IPS-15b (cell line): ENCODE results near the gene SLC39A5.

ENCODE experiments used
- H3K27me3 ChIP-seq: one replicate; pipeline ENCODE4 v1.6.1; 2013; ENCODE audit warnings: low read length; ENCODE audit not compliant: control insufficient read depth, insufficient read depth
- H3K36me3 ChIP-seq: one replicate; pipeline ENCODE4 v1.6.1; 2013; ENCODE audit warnings: low read length; ENCODE audit not compliant: control insufficient read depth, insufficient read depth
- H3K4me1 ChIP-seq: one replicate; pipeline ENCODE4 v1.6.1; 2013; ENCODE audit warnings: mild to moderate bottlenecking, low read length; ENCODE audit not compliant: control insufficient read depth, insufficient read depth
- H3K4me3 ChIP-seq: one replicate; pipeline ENCODE4 v1.5.1; 2013; ENCODE audit warnings: low read depth, low read length
- H3K9ac ChIP-seq: one replicate; pipeline ENCODE4 v1.6.1; 2013; ENCODE audit warnings: low read depth, mild to moderate bottlenecking, low read length
- H3K9me3 ChIP-seq: one replicate; pipeline ENCODE4 v1.6.1; 2013; ENCODE audit warnings: mild to moderate bottlenecking, low read length; ENCODE audit not compliant: control insufficient read depth, insufficient read depth

The SLC39A5 gene

GRCh38 chr12:56197921-56198635 is 31.8 kb upstream of the SLC39A5 start:
- Histone ChIP-seq H3K27me3 (no peaks in the 10 kb centered on the region), H3K4me1 (no peaks in the 10 kb centered on the region), H3K36me3 (no peaks in the 10 kb centered on the region), H3K9ac (no peak overlapping the region), H3K4me3 (no peak overlapping the region), H3K9me3 (no peaks in the 10 kb centered on the region)

GRCh38 chr12:56198836-56199235 is 31.0 kb upstream of the SLC39A5 start:
- Histone ChIP-seq H3K9me3 (no peaks in the 10 kb centered on the region), H3K9ac (no peak overlapping the region), H3K36me3 (no peaks in the 10 kb centered on the region), H3K27me3 (no peaks in the 10 kb centered on the region), H3K4me1 (no peaks in the 10 kb centered on the region), H3K4me3 (no peak overlapping the region)

GRCh38 chr12:56202366-56202765 is 27.5 kb upstream of the SLC39A5 start:
- H3K9ac ChIP-seq, result no peak overlapping the region
- H3K4me3 ChIP-seq, result no peak overlapping the region
- no peaks in the 10 kb centered on the region for H3K27me3 ChIP-seq
- H3K36me3 ChIP-seq, result peaks cover 14% of the 10 kb centered on the region
- H3K4me1 ChIP-seq, result no peaks in the 10 kb centered on the region
- H3K9me3 ChIP-seq, result no peaks in the 10 kb centered on the region

GRCh38 chr12:56202838-56203237 is 27.0 kb upstream of the SLC39A5 start:
- Histone ChIP-seq H3K9me3 (no peaks in the 10 kb centered on the region), H3K27me3 (no peaks in the 10 kb centered on the region), H3K9ac (no peak overlapping the region), H3K4me1 (no peaks in the 10 kb centered on the region), H3K36me3 (peaks cover 19% of the 10 kb centered on the region), H3K4me3 (no peak overlapping the region)

GRCh38 chr12:56204275-56204674 is 25.6 kb upstream of the SLC39A5 start:
- Histone ChIP-seq H3K36me3 (peaks cover 23% of the 10 kb centered on the region), H3K4me1 (no peaks in the 10 kb centered on the region), H3K27me3 (no peaks in the 10 kb centered on the region), H3K9ac (no peak overlapping the region), H3K4me3 (no peak overlapping the region), H3K9me3 (no peaks in the 10 kb centered on the region)

GRCh38 chr12:56205445-56205844 is 24.4 kb upstream of the SLC39A5 start:
- no peaks in the 10 kb centered on the region for H3K4me1 ChIP-seq
- no peaks in the 10 kb centered on the region for H3K27me3 ChIP-seq
- H3K9me3 ChIP-seq, result no peaks in the 10 kb centered on the region
- H3K4me3 ChIP-seq, result no peak overlapping the region
- H3K36me3 ChIP-seq, result peaks cover 32% of the 10 kb centered on the region
- H3K9ac ChIP-seq, result no peak overlapping the region

GRCh38 chr12:56206452-56207166 is 23.2 kb upstream of the SLC39A5 start:
- peaks cover 34% of the 10 kb centered on the region for H3K36me3 ChIP-seq

GRCh38 chr12:56208006-56208405 is 21.8 kb upstream of the SLC39A5 start:
- no peaks in the 10 kb centered on the region for H3K9me3 ChIP-seq
- H3K9ac ChIP-seq, result no peak overlapping the region
- H3K4me1 ChIP-seq, result no peaks in the 10 kb centered on the region
- peaks cover 46% of the 10 kb centered on the region for H3K36me3 ChIP-seq
- H3K4me3 ChIP-seq, result no peak overlapping the region
- no peaks in the 10 kb centered on the region for H3K27me3 ChIP-seq

More at GRCh38 chr12:56206452-56207166, 23.2 kb upstream of the SLC39A5 start:
- H3K9ac ChIP-seq, result no peak overlapping the region
- H3K4me1 ChIP-seq, result no peaks in the 10 kb centered on the region
- no peaks in the 10 kb centered on the region for H3K9me3 ChIP-seq
- no peak overlapping the region for H3K4me3 ChIP-seq
- no peaks in the 10 kb centered on the region for H3K27me3 ChIP-seq

GRCh38 chr12:56212361-56212760 is 17.5 kb upstream of the SLC39A5 start:
- Histone ChIP-seq H3K9ac (no peak overlapping the region), H3K36me3 (peaks cover 56% of the 10 kb centered on the region), H3K9me3 (no peaks in the 10 kb centered on the region), H3K27me3 (no peaks in the 10 kb centered on the region), H3K4me1 (no peaks in the 10 kb centered on the region), H3K4me3 (no peak overlapping the region)

GRCh38 chr12:56213878-56214277 is 16.0 kb upstream of the SLC39A5 start:
- H3K27me3 ChIP-seq, result no peaks in the 10 kb centered on the region
- H3K4me1 ChIP-seq, result no peaks in the 10 kb centered on the region
- no peaks in the 10 kb centered on the region for H3K9me3 ChIP-seq
- H3K4me3 ChIP-seq, result no peak overlapping the region
- H3K9ac ChIP-seq, result no peak overlapping the region
- peaks cover 51% of the 10 kb centered on the region for H3K36me3 ChIP-seq

- H3K9ac ChIP-seq, result no peak overlapping the region
- H3K9me3 ChIP-seq, result no peaks in the 10 kb centered on the region
- H3K27me3 ChIP-seq, result no peaks in the 10 kb centered on the region
- peaks cover 41% of the 10 kb centered on the region for H3K36me3 ChIP-seq
- no peaks in the 10 kb centered on the region for H3K4me1 ChIP-seq
- no peak overlapping the region for H3K4me3 ChIP-seq
These were observed 13.4 kb upstream of the SLC39A5 start for GRCh38 chr12:56216461-56216860.

- H3K4me3 ChIP-seq, result no peak overlapping the region
- no peak overlapping the region for H3K9ac ChIP-seq
- peaks cover 7% of the 10 kb centered on the region for H3K4me1 ChIP-seq
- no peaks in the 10 kb centered on the region for H3K27me3 ChIP-seq
- no peaks in the 10 kb centered on the region for H3K9me3 ChIP-seq
- H3K36me3 ChIP-seq, result peaks cover 18% of the 10 kb centered on the region
These were observed 10.0 kb upstream of the SLC39A5 start for GRCh38 chr12:56219840-56220239.
